GM21515 (cell line): ENCODE data around the gene PTPRG.
"Not testable (repeated sequence)": the region's sequence is repeated elsewhere in the genome, so short reads cannot be mapped to it uniquely, and the experiment has no call there.

Experiments used
- ATAC-seq: cut with Tn5 transposase; IDR thresholded peaks from one replicate; pipeline ENCODE4 v1.9.1; 2021; ENCODE audit not compliant: unreplicated experiment

PTPRG gene

DNA sequence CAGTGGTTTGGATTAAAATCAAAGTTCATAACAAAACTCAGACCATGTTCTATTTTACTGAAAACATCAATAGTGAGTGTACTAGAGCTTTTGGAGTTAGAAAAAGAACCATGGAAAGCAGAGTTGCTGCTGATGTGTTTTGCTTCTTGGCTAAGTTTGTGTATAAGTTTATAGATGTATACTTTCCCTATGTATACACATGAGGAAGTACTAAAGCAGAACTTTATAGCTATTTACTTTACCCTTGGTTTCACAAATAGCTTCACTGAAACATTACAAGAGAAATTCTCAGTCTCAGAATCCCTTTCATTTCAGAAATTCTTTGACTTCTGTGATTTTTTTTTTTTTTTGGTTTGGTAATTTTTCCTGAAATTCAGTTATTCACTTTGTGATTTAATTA, 229.0 kb downstream of the PTPRG start:
- ATAC-seq: no peak

DNA sequence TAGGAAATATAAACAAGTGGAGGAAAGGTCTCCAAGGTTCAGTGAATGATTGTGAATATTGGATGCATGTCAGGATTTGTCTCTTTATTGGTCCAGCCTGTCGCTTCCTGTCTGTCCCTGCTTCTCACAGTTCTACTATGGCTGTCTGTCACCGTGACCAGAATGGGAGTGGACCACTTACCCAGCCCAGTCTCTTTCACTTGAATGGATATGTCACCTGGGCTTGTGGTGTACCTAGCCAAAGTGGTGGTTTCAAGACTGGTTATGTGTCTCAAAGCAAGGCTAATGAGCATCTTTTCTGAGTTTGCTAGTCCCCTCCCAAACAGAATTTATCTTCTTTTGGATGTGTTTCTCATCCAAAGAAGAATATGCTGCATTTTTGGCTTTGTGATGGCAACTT, 231.7 kb downstream of the PTPRG start:
- ATAC-seq: no peak

DNA sequence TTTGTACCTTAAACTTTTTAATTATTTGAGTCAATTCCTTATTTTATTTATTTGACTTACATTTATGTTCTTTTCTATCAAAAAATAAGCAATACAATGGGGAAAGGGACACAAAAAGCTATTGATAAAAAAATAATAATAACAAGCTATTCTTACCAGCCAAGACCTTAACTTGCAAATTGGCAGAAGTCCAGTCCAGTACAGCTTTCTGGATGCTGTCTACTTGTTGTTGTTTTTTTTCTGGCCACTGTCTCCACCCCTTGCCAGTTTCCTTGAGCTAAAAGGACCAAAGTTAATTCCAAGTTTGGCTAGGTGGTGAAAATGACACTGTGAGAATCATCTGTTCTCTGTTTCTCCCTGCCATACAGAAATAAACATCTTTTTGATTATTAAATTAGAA, 232.2 kb downstream of the PTPRG start:
- ATAC-seq: no peak

DNA sequence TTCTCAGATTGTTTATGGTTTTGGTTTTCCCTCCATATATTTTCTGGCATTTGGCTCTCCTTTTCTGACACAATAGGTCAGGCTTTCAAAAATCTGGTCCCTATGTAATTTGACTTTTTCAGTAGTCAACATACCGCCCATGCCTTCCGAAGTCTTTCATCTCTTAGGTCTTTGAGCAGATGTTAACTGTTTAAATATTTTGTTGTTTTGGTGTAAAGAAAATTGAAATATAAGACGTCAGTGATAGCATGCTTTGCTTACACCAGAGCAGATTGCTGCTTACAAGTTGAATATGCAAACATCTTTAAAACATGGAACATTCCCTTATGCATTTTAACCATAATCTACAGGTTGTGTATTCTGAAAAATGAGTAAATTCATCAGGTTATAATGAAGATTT, 233.0 kb downstream of the PTPRG start:
- no peak for ATAC-seq

DNA sequence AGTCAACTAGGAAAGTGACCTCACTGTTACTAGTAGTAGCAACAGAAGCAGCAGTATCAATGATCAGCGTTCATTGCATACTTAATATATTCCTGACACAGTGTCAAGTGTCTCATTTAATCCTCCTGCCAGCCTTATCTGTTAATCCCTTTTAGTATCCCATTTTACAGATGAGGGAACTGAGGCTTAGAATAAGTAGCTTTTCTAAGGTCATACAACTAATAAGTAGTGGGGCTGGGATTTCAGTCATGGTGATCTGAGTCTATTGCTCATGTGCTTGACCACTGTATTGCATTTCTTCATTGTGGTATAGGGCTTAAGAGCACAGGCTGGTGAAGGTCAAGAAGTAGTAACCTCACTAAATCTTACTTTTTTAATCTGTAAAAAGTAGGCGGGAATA, 233.6 kb downstream of the PTPRG start:
- no peak for ATAC-seq

DNA sequence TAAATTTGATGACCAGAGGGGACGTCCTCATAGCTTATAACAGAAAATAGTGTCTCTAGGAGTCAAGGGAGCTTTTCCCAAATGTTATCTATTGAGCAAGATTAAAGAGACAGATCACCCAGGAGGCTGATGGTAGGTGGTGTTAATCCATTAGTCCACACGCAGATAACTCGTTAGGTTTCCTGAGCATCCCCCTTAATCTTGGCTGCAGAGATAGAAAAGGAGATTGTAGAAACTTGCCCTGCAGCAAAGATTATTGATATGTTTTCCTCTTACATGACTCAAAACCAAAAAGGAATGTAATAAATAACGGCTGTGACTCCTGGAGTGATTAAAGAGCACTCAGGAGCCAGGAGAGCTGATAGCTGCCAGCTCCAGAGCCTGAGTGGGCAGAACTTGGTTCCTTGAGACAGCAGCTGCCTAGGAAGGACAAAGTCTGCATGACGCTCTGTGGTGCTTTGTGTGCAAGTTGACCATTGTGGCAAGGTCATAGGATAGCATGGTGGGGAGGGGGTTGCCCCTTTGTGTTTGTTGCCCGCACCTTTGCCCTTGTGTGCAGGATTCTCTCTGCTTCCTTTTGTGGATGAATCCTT, 234.8 kb downstream of the PTPRG start:
- ATAC-seq: no peak

DNA sequence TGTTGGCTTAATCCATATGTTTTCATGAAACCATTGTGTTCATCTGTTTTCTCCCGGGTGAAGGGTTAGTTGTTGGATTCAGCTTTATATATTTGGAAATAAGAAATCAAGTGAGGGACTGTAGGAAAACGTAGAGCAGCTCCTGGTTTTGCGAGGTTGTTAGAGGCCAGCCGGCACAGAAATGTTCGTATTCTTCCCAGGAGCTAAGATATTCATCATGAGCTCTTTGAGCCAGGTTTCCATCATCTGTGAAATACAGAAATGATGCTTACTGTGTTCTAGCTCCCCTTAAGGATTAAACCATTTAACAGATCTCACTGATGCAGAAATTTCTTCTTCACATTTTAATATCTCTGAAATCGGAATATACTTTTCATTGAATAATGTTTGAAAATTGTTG, 235.5 kb downstream of the PTPRG start:
- ATAC-seq: no peak

DNA sequence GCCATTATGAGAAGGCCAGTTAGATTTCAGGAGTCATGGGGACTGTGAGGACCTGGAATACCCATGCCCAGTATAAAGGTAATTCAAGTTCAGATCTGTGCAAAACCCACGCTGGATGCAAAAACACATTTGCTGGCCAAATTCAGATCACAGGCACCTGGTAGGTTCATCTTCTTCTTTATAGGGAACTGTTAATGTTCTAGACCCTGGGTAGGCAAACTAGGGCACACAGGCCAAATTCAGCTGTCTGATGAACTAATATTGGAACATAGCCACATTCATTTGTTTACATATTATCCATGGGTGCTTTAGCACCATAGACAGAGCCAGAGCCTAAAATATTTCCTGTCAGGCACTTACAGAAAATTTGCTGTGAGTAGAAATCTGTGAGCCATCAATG, 241.4 kb downstream of the PTPRG start:
- no peak for ATAC-seq

GRCh38 chr3:61803983-61804382, 242.6 kb downstream of the PTPRG start:
- ATAC-seq: no peak

- no peak for ATAC-seq
Observed at GRCh38 chr3:61804782-61805181, 243.4 kb downstream of the PTPRG start.

- ATAC-seq: no peak
Observed at GRCh38 chr3:61805510-61806080, 244.2 kb downstream of the PTPRG start.

- no peak for ATAC-seq
Observed at GRCh38 chr3:61806810-61807209, 245.4 kb downstream of the PTPRG start.

DNA sequence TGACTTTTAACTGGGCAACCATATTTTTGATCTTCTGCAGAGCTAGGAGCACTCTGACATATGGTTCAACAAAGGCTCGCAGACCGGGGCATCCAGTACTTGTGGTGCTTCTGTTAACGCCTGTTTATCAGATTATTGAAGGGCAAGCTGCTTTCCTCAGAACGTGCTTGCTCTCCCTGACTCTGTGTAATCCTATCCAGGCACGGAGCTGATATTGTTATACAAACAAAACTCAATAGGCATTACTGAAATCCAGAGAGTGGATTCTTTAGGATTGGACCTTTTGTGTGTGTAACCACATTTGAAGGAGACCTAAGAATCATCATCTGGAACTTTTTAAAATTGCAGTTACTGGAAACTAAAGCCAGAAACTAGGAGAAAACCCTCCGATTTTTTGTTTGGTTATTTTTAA, 246.5 kb downstream of the PTPRG start:
- ATAC-seq: no peak

DNA sequence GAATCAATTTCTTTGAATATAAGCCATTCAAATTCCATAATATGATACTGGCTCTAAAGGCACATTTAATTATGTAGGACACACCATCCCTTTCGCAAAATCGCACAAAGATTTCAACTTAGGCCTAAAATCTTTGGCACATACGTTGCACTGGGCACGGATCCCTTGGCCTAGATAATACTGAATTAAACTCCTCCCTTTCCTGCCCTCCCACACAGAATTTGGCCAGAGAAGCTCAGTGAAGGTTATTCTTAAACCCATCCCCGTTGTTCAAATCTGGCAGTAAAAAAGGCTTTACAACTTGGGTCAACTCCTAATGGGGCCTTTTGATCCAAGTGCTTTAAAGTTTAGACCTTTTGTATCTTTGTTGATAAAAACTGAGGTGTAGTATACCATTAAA, 247.2 kb downstream of the PTPRG start:
- no peak for ATAC-seq

DNA sequence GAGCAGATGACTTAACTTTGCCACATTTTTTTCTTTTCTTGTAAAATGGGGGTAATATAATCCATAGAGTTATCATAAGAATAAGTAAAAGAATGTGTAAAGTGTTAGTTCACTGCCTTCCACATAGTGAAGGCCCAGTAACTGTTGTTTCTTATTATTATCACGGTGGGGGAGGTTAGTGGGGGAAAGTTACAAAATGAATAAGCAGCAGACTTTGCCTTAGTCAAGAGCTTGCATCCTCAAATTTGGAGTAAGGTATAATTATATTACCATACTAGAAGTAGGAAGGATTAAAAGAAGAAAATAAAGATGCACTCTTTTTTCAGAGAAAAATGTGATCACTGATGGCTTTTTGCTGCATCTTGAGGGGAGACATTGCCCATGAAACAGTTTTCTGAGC, 247.6 kb downstream of the PTPRG start:
- no peak for ATAC-seq

DNA sequence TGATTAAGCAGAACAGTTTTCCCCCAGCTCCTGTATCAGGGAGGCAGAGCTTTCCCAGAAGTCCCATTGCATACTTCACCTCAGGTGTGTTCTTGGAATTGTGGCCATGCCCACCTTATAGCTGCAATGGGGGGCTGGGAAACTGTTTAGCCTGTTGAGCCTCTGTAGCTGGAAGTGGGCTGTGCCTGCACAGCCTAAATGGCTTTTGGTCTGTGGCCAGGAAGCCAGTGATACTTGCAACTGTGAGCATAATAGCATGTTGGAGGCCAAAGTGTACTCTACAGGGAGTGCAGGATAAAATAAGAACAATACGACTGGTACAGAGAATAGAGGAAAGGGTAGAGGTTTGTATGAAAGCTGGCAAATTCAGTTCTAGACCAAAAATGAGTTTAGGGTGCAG, 248.5 kb downstream of the PTPRG start:
- ATAC-seq: no peak

DNA sequence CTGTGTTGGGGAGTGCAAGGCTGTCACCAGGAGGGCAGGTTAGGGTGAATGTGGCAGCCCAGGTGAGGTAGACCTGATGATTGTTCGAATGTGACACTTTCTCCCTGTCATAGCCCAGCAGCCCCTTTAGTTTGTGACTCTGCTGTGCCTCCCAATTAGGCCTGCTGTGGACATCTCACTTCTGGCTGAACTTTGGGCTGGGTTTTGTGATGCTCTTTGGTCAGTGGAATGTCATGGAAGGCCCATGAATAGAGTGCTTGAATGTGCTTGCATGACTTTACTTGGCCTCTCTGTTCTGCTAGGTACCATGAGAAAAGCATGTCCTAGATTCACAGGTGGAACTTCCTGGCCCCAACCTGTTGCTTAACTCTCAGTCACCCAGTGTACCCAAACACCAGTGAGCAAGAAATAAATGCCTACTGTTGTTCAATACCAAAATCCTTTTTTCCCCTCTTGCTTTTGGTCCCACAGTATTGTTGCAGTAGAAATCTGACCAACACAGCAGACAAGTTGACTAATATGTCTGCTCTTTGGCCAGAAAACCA, 249.7 kb downstream of the PTPRG start:
- ATAC-seq: no peak

GRCh38 chr3:61811652-61812051, 250.3 kb downstream of the PTPRG start:
- ATAC-seq: no peak

DNA sequence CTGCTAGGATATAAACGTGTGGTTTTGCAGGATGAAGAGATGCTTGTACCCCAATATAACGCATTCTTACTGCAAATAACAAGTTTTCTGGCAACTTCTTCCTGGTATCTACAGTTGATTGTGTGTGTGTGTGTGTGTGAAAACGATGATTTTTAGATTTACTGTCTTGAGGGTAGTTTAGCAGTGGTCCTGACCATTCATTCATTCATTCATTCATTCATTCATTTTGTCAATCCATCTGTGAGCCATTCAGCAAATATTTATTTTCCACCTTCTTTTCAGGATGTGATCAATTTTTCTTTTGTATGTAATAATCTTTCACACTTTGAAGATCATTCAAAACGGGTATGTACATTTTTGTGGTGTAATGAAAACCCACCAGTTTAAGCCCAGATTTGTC, 250.7 kb downstream of the PTPRG start:
- no peak for ATAC-seq

- ATAC-seq: no peak
Observed at GRCh38 chr3:61812517-61812916, 251.1 kb downstream of the PTPRG start.

DNA sequence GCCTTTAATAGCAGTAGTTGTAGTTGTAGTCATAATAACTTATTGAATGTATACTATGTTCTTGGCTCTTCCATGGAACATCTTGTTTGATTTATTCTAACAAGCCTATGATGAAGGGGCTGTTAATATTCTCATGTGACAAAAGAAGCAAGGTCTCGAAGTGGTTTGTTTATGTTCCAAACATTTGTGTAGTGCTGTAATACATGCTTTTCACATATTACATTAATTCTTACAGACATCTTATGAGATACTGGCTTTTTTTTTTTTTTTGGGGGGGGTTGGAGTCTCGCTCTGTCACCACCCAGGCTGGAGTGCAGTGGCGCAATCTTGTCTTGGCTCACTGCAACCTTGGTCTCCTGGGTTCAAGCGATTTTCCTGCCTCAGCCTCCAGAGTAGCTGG, 252.3 kb downstream of the PTPRG start:
- no peak for ATAC-seq

DNA sequence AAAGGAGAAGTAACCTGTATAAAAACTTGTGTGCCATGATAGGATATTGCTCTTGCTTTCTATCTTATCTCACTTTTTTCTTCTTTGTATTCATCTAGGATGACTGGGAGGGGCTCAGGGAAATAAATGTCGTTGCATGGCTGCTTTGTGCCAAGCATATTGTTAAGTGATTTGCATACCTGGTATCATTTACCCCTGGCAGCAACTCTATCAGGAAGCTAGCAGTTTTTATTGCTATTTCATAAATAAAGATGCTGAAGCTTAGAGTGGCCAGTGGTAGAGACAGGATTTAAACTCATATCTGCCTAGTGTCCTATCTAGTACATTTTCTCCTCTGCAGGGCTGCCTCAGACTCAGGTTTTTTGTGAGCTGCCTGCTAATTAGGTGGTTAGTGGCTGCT, 253.3 kb downstream of the PTPRG start:
- ATAC-seq: no peak

DNA sequence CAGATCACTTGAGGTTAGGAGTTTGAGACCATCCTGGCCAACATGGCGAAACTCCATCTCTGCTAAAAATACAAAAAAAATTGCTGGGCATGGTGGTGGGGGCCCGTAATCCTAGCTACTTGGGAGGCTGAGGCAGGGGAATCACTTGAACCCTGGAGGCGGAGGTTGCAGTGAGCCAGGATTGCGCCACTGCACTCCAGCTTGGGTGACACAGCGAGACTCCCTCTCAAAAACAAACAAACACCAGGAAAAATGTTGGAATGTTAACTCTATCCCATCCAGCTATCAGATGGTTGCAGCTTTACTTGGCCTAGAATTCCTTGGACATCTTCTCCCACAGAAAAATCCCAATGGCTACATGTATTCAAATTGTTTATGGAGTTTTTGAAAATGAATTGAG, 254.9 kb downstream of the PTPRG start:
- not testable (repeated sequence) for ATAC-seq
